ENCODE results near the gene POLR2E.

Gene POLR2E

GRCh38 chr19:1062387-1063029 is 32.7 kb downstream of the POLR2E start:
- DNase-seq, result no peak

- no peak for DNase-seq
Measured at GRCh38 chr19:1061987-1062386, 33.2 kb downstream of the POLR2E start.

GRCh38 chr19:1060689-1061088 is 34.5 kb downstream of the POLR2E start:
- DNase-seq, result no peak

GRCh38 chr19:1058112-1058511 is 37.1 kb downstream of the POLR2E start:
- no peak for DNase-seq

- peak; percentile 58 for DNase-seq
Measured at GRCh38 chr19:1057176-1057855, 37.9 kb downstream of the POLR2E start.

GRCh38 chr19:1055886-1056620 is 39.1 kb downstream of the POLR2E start:
- DNase-seq, result no peak

GRCh38 chr19:1055028-1055425 is 40.1 kb downstream of the POLR2E start:
- DNase-seq, result no peak

- DNase-seq, result no peak
Measured at GRCh38 chr19:1054102-1055027, 40.8 kb downstream of the POLR2E start.

- no peak for DNase-seq
Measured at GRCh38 chr19:1053176-1054101, 41.7 kb downstream of the POLR2E start.

GRCh38 chr19:1052349-1052975 is 42.7 kb downstream of the POLR2E start:
- DNase-seq, result no peak

- no peak for DNase-seq
Measured at GRCh38 chr19:1051791-1052190, 43.4 kb downstream of the POLR2E start.

- DNase-seq, result no peak
Measured at GRCh38 chr19:1050989-1051788, 44.0 kb downstream of the POLR2E start.

- DNase-seq, result no peak
Measured at GRCh38 chr19:1049800-1050199, 45.4 kb downstream of the POLR2E start.

- no peak for DNase-seq
Measured at GRCh38 chr19:1049106-1049505, 46.1 kb downstream of the POLR2E start.

GRCh38 chr19:1047696-1048147 is 47.5 kb downstream of the POLR2E start:
- DNase-seq, result no peak

GRCh38 chr19:1046836-1047695 is 48.1 kb downstream of the POLR2E start:
- no peak for DNase-seq

- DNase-seq, result no peak
Measured at GRCh38 chr19:1046117-1046626, 49.0 kb downstream of the POLR2E start.

- peak; percentile 66 for DNase-seq
Measured at GRCh38 chr19:1045247-1045603, 50.0 kb downstream of the POLR2E start.

All from activated naive CD4-positive, alpha-beta T cell treated with Interleukin-2 at 50 U/mL for 16 hours (primary cell).